ENCODE data around the gene PTPRG.

The PTPRG gene

DNA sequence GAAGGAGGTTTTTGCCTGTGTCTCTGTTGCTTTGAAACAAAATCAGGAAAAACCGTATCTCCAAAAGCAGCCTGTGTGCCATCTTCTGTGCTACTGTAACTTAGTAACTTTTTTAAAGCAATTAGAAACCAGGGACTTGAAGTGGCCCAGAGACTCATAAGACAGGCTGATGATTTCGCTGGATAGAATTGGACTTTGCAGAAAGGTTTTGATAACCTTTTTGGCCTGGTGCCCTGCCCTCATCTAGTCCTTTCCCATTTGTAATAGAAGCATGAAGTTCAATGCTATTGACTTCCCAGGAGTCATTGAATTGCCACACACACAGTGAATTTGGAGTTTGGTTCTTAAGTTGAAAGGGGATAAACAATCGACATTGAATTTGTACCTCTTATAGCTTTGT lies 157.2 kb downstream of the PTPRG start:
- no peak overlapping the region for H3K4me3 ChIP-seq (ENCODE audit: low read depth, low read length)
- TF ChIP-seq, protein P1, sequence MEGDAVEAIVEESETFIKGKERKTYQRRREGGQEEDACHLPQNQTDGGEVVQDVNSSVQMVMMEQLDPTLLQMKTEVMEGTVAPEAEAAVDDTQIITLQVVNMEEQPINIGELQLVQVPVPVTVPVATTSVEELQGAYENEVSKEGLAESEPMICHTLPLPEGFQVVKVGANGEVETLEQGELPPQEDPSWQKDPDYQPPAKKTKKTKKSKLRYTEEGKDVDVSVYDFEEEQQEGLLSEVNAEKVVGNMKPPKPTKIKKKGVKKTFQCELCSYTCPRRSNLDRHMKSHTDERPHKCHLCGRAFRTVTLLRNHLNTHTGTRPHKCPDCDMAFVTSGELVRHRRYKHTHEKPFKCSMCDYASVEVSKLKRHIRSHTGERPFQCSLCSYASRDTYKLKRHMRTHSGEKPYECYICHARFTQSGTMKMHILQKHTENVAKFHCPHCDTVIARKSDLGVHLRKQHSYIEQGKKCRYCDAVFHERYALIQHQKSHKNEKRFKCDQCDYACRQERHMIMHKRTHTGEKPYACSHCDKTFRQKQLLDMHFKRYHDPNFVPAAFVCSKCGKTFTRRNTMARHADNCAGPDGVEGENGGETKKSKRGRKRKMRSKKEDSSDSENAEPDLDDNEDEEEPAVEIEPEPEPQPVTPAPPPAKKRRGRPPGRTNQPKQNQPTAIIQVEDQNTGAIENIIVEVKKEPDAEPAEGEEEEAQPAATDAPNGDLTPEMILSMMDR (IDR thresholded peaks at IDR 0.05; ENCODE audit: insufficient read depth, low read depth, low read length, missing control alignments): no peak
- DNase-seq (ENCODE audit: low read depth): no peak

DNA sequence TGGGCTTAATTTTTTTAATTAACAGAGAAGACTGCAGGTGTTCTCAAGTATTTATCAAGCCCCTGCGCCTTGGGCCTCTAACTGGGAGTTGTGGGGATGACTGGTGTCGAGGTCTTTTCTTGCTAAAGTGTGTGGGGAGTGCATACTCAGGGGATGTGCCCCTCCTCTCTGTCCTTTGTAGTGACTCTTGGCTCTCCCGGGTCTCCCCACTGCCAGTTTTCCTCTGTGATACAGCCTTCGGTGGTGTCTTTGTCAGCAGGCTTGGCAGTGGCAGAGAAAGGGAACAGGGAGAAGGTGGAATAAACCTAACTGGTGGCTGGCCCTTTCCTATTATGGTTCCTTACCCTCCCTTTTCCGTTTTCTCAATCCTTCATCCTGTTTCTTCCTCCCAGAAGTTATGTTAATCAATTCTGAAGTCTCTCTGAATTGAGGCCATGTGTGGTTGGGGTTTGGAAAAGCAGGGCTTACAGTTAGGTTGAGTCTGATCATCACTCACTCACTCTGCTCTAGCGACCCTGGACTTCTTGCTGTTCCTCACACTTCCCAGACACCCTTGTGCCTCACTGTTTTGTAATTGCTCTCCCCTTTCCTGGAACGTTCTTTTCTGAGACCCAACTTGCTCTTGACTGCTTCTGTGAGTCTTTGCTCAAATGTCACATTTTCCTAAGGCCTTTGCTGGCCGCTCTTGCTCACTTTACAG lies 158.1 kb downstream of the PTPRG start:
- no peak overlapping the region for H3K4me3 ChIP-seq (ENCODE audit: low read depth, low read length)
- no peak for DNase-seq (ENCODE audit: low read depth)
- TF ChIP-seq, protein P1 (IDR thresholded peaks at IDR 0.05; ENCODE audit: insufficient read depth, low read depth, low read length, missing control alignments): no peak

DNA sequence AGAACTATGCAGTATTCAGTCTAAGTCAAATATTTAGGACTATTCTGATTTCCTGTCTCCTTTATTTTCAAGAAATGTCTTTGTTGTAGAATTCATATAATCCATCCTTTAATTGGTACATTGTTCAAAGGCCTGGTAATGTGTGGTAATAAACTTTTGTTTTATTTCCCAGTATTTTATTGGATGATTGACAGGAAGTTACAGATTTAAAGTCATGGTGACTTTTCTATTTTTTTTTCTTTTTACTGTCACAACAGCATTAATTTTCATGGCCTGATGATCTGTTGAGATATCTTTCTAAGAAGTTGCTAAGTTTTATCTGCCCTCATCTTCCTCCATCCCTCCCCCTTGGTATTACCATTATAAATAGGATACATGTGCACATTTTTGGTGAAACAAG lies 161.7 kb downstream of the PTPRG start:
- TF ChIP-seq, protein P1 (IDR thresholded peaks at IDR 0.05; ENCODE audit: insufficient read depth, low read depth, low read length, missing control alignments): no peak
- H3K4me3 ChIP-seq (ENCODE audit: low read depth, low read length): no peak overlapping the region
- DNase-seq (ENCODE audit: low read depth): no peak

DNA sequence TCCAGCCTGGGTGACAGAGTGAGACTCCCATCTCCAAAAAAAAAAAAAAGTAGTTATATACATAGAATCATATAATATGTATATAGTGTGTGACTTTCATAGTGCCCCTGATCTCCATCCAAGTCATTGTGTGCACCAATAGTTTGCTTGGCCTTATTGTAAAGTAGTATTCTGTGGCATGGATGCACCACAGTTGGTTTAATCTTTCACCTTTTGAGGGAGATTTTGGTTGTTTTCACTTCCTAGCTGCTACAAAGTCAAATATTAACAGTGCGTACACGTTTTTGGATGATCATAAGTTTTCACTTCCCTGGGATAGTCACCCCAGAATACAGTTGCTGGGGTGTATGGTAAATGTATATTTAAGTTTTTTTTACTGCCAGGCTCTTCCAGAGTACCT lies 162.8 kb downstream of the PTPRG start:
- H3K4me3 ChIP-seq (ENCODE audit: low read depth, low read length): no peak overlapping the region
- TF ChIP-seq, protein P1 (IDR thresholded peaks at IDR 0.05; ENCODE audit: insufficient read depth, low read depth, low read length, missing control alignments): no peak
- no peak for DNase-seq (ENCODE audit: low read depth)

DNA sequence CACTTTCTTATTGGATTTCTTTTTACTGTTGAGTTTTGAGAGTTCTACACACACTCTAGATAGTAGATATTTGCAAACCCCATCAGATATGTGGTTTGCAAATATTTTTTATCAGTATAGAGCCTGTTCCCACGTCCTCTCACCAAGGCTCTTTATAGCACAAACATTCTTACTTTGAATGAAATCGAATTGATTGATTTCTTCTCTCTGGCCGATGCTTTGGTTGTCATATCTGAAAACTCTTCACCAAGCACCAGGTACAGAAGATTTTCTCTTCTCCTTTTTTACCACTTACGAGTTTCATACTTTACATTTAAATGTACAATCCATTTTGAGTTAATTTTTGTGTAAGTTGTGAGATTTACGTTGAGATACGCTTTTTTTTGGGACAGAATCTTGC lies 163.4 kb downstream of the PTPRG start:
- TF ChIP-seq, protein P1 (IDR thresholded peaks at IDR 0.05; ENCODE audit: insufficient read depth, low read depth, low read length, missing control alignments): no peak
- DNase-seq (ENCODE audit: low read depth): no peak
- H3K4me3 ChIP-seq (ENCODE audit: low read depth, low read length): no peak overlapping the region

DNA sequence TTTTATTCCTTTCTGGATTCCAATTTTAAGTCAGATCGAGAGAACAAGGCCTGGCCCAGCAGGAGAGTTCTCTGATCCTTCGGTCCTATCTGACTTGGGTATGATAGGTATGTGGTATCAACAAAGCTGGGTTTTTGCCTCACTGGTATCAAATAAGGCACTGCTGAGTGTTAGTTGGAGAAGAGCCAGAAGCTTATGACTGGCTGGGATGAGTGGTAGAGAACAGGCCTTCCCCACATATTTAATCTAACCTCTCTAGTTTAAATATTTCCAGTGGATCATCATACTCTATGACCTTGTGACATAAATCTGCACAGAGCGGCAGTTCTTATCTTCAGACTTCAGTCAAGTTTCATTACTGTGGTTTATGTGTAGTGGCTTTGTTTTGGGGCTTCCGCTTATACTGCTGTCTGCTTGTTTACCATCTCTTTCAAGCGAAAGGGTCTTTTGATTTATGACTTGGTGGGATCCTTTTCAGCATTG lies 164.5 kb downstream of the PTPRG start:
- TF ChIP-seq, protein P1 (IDR thresholded peaks at IDR 0.05; ENCODE audit: insufficient read depth, low read depth, low read length, missing control alignments): no peak
- no peak overlapping the region for H3K4me3 ChIP-seq (ENCODE audit: low read depth, low read length)
- no peak for DNase-seq (ENCODE audit: low read depth)

DNA sequence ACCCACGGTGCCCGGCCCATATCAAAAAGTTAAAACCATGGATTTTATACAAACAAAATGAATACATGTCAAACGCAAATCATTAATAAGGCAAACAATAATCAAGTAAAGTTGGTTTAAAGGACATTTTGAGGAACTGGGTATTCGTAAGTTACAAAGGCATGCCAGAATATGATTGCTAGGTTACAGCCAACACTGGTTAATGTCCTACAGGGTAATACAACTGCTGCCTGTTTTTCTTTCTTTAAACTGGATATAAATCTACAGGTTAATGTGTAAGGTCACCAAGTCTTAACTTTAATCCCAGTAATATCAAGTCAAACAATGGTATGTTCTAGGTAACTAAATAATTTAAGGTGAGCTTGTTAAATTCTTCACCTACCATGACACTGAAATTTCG lies 166.1 kb downstream of the PTPRG start:
- no peak overlapping the region for H3K4me3 ChIP-seq (ENCODE audit: low read depth, low read length)
- DNase-seq (ENCODE audit: low read depth): no peak
- TF ChIP-seq, protein P1 (IDR thresholded peaks at IDR 0.05; ENCODE audit: insufficient read depth, low read depth, low read length, missing control alignments): no peak

Measured in GM12865 (cell line).